ENCODE data around the gene FAAH.

FAAH gene

GRCh38 chr1:46405724-46406123 lies 11.6 kb downstream of the FAAH start:
- TF ChIP-seq CTCF (IDR thresholded peaks at IDR 0.05): no peak
- Histone ChIP-seq H3K27ac (no peak overlapping the region), H3K4me3 (no peak overlapping the region)
- no peak for DNase-seq (ENCODE audit: low spot score)

DNA sequence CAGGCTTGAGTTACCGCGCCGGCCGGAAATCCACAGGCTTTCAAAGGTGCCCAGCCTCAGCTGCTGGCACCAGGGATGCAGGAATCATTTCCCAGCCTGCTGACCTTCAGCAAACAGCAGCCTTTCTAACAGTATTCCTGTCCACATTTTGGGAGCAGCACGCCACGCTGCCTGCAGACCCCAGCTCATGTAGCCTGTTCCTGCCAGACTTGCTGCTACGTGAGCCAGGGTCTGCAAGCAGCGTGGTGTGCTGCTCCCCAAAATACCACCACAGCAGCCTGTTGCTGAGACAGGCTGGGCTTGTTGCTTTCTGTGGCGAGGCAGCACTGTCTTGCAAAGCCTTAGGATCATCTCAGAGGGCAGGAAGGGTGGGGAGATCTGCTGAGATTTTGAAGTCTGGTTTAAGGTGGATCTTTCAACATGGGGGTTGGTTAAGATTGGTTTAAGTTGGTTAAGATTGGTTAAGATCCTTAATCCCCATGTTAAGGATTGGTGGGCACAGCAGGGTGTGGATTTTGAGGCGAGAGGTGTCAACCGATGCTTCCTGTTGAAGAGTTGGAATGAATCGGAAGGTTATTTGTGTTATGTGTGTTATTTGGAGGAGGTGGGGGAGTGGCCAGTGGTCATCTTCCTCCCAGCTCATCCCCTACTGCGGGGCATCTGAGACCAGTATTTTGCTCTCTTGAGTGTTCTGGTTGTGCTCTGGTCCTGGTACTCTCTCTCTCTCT lies 12.9 kb downstream of the FAAH start:
- DNase-seq (ENCODE audit: low spot score): no peak
- Histone ChIP-seq H3K4me3 (peak overlapping the region; percentile 58), H3K27ac (no peak overlapping the region)
- TF ChIP-seq CTCF (IDR thresholded peaks at IDR 0.05): no peak

GRCh38 chr1:46407636-46408035 lies 13.5 kb downstream of the FAAH start:
- DNase-seq (ENCODE audit: low spot score): no peak
- no peak for TF ChIP-seq CTCF (IDR thresholded peaks at IDR 0.05)

GRCh38 chr1:46408356-46409062 lies 14.4 kb downstream of the FAAH start:
- Histone ChIP-seq H3K4me3 (no peak overlapping the region), H3K27ac (no peak overlapping the region)
- no peak for TF ChIP-seq CTCF (IDR thresholded peaks at IDR 0.05)
- no peak for DNase-seq (ENCODE audit: low spot score)

More at GRCh38 chr1:46407636-46408035, 13.5 kb downstream of the FAAH start:
- H3K4me3 ChIP-seq: no peak overlapping the region
- H3K27ac ChIP-seq: no peak overlapping the region

GRCh38 chr1:46409063-46409372 lies 14.9 kb downstream of the FAAH start:
- no peak overlapping the region for H3K4me3 ChIP-seq
- no peak for DNase-seq (ENCODE audit: low spot score)
- H3K27ac ChIP-seq: no peak overlapping the region
- TF ChIP-seq CTCF (IDR thresholded peaks at IDR 0.05): no peak

DNA sequence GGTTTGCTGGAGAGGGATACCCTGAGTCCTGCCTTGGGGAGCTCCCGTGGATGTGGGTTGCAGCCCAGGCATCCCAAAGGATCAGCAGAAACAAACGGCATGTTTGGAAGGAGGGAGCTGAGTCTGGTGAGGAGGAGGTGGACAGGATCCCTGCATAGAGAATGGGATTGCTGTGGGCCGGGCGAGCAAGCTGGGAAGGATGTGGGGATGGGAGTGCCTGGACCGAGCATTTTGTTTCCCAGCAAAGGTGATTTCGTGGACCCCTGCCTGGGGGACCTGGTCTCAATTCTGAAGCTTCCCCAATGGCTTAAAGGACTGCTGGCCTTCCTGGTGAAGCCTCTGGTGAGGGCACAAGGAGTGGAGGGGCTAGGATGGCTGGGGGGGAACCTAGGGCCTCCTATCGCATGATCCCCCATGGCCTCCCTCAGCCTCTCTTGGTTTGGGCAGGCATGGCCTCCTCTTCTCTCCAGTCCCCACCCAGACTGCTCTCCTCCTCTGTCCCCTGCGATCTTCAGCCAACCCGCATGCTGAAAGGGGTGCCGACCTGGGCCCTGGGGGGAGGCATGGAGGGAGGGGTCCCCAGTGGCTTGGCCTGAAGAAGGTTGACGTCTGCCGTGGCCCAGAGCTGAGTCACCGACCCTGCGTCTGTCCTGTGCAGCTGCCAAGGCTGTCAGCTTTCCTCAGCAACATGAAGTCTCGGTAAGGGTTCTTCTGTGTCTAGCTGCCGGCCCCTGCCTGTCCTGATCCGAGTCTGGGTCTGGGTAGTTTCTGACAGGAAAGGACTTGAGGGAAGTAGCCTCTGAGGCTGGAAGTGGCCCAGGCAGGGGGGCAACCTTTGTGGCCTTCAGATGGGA lies 16.3 kb downstream of the FAAH start:
- TF ChIP-seq CTCF (IDR thresholded peaks at IDR 0.05): no peak
- no peak overlapping the region for H3K4me3 ChIP-seq
- DNase-seq (ENCODE audit: low spot score): no peak
- H3K27ac ChIP-seq: no peak overlapping the region

Measured in coronary artery (tissue), 2 donors.